GM18870 (cell line): Measurements from ENCODE around the gene CALR.
"Not testable (repeated sequence)": the region's sequence is repeated elsewhere in the genome, so short reads cannot be mapped to it uniquely, and the experiment has no call there.

Experiments used
- ATAC-seq: cut with Tn5 transposase; IDR thresholded peaks from one replicate; pipeline ENCODE4 v1.9.1; 2021; ENCODE audit warnings: moderate library complexity; ENCODE audit not compliant: unreplicated experiment

Gene CALR

DNA sequence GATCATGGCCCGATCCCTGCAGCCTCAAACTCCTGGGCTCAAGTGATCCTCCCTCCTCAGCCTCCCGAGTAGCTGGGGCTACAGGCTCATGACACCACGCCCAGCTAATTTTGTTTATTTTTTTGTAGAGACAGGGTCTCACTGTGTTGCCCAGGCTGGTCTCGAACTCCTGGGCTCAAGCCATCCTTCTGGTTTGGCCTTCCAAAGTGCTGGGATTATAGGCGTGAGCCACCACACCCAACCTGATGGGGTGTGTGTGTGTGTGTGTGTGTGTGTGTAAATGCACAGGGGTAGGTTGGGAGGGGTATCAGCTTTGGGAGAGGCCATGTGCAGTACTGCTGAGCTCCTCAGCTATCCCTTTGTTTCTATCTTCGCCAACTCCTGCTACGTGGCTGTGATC, 37.7 kb downstream of the CALR start:
- not testable (repeated sequence) for ATAC-seq

GRCh38 chr19:12979974-12980373, 41.6 kb downstream of the CALR start:
- no peak for ATAC-seq

- no peak for ATAC-seq
These were observed 44.2 kb downstream of the CALR start for GRCh38 chr19:12982648-12983047.

DNA sequence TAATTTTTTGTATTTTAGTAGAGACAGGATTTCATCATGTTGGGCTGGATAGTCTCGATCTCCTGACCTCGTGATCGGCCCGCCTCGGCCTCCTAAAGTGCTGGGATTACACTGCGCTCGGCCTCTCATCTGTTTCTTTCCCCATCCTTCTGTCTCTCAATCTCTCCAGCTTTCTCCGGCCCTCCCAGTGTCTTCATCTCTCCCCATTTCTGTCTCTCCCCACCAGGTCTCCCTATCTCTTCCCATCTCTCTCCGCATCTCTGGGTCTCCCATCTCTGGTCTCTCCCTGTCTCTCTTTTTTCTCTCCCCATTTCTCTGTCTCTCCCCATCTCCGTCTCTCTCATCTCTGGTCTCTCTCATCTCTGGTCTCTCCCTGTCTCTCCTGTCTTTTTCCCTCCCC, 44.7 kb downstream of the CALR start:
- no peak for ATAC-seq

DNA sequence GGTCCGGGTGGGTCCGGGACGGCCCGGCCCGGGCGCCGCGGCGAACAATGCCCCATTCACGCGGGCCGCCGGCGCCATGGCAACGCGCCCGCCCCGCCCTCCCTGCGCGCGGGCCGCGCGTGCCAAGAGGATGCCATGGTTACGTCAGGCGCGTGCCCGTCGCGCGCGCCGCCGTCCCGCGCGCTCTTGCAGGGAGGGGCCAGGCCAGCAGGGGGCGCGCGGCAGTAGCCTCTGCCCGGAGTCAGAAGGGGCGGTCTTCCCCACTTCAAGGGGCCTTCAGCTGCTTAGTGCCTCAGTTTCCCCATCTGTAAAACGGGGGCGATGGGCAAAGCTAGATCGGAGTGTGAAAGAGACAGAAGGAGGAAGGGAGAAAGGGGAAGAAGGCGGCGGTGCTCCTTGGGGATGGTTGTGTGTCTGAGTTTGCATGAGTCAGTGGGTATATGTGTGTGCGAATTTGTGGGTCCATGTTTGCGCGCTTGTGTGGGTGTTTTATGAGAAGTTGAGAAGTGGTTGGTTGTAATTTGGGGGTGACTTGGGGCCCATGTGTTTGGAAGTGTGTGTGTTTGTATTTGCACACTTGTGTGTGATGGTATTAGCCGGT, 45.2 kb downstream of the CALR start:
- no peak for ATAC-seq

GRCh38 chr19:12984143-12984627, 45.8 kb downstream of the CALR start:
- no peak for ATAC-seq

DNA sequence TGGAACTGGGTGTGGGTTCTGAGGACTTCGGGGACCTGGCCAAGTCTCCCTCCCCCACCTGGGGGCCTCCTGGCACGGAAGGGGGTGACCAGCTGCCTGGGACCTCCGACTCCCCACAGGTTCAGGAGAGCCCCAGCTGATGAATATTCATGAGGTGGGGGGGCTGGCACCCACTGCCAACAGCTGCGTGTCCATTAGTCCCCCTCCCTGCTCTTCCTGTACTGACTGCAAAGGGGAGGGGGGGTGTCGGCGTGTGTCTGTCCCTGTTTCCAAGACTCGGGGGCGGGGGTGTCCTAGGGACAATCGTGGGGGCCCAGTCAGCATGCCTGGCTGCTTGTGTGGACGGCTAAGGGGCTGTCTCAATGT, 46.3 kb downstream of the CALR start:
- no peak for ATAC-seq

DNA sequence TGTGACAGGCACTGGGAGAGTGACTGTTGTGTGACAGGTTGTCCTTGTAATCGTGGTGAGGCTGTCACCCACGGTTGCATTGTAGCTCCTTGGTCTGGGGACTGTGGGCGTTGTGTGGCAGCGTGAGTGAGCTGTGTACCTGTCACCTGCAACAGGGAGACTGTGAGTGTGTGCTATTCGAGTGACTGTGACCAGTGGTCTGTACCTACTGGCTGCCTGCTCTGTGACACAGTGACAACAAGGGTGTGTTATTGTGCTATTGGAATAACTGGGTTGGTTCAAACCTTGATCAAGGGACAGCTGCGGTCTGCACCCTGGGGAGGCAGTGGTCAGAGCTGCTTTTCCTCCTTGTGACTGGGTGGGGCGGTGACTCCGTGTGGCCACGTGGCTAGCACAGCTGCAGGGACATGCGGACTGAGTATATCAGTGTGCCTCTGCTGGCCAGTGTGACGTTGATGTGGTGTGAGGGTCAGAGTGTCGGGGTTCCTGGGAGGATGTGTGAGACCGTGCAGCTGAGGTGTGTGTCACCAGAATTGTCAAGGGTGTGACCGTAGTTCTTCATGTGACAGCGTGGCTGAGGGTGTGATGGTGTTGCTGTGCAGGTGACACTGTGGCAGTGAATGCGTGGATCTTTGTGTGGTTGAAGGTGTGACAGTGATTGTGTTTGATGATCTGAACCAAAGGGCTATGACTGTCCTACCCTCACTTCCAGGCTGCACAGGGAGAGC, 46.8 kb downstream of the CALR start:
- no peak for ATAC-seq

GRCh38 chr19:12986726-12987125, 48.3 kb downstream of the CALR start:
- ATAC-seq = no peak

- no peak for ATAC-seq
These were observed 48.8 kb downstream of the CALR start for GRCh38 chr19:12987190-12987589.

GRCh38 chr19:12987781-12988180, 49.4 kb downstream of the CALR start:
- no peak for ATAC-seq

DNA sequence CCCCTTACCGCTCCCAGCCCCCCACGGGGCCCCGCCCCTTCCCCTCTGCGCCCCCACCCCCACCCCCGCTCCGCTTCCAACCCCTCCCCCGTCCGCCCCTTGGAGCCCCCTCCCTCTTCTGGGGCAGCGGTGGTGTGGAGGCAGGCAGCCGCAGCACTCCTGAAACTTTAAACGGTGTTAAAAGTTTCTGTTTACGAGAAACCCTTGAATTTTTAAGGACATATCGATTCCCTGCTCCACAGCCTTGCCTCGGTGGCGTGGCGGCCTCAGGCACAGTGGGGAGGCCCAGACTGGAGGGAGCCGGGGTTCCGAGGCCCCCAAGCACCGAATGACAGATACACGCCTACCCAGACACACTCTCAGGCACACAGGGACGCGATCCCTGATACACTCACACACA, 52.0 kb downstream of the CALR start:
- ATAC-seq = no peak

- no peak for ATAC-seq
These were observed 52.4 kb downstream of the CALR start for GRCh38 chr19:12990853-12991252.

GRCh38 chr19:12991296-12991695, 52.9 kb downstream of the CALR start:
- ATAC-seq = no peak

GRCh38 chr19:12992729-12993128, 54.3 kb downstream of the CALR start:
- no peak for ATAC-seq

- ATAC-seq = no peak
These were observed 55.2 kb downstream of the CALR start for GRCh38 chr19:12993562-12993961.
